NOMO-1 treated with DMSO at 0.1 percent for 48 hours (cell line): ENCODE measurements around the gene LSMEM2.
"Not testable (repeated sequence)": the region's sequence is repeated elsewhere in the genome, so short reads cannot be mapped to it uniquely, and the experiment has no call there.

Source experiments
- DNase-seq: peaks from one replicate; lab custom pipeline; 2025; ENCODE audit not compliant: unreplicated experiment; lab: John Stamatoyannopoulos, UW

LSMEM2 gene

GRCh38 chr3:50278880-50279224 lies at the start of gene LSMEM2:
LSMEM2 (plus strand) TSS chr3:50279087; CDS start chr3:50279114, 27 bp downstream.
- no peak for DNase-seq

DNA sequence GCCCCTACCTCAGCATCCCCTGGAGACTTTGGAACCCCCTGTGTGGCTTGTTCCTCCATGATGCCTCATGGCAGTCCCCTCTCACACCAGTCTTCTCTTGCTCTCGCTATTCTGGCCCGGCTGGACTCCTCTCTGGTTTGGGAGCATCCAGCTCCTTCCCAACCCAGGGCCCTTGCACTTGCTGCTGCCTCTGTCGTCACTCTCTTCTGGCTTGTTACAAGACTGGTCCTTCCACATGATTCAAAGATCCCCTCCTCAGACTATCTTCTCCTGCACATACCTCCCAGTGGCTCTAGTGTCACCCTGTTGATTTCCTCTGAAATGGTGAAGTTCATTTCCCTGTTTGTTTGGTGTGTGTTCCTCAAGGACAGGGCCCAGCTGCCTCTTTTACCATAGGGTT lies 49.4 kb upstream of the LSMEM2 start:
- no peak for DNase-seq

DNA sequence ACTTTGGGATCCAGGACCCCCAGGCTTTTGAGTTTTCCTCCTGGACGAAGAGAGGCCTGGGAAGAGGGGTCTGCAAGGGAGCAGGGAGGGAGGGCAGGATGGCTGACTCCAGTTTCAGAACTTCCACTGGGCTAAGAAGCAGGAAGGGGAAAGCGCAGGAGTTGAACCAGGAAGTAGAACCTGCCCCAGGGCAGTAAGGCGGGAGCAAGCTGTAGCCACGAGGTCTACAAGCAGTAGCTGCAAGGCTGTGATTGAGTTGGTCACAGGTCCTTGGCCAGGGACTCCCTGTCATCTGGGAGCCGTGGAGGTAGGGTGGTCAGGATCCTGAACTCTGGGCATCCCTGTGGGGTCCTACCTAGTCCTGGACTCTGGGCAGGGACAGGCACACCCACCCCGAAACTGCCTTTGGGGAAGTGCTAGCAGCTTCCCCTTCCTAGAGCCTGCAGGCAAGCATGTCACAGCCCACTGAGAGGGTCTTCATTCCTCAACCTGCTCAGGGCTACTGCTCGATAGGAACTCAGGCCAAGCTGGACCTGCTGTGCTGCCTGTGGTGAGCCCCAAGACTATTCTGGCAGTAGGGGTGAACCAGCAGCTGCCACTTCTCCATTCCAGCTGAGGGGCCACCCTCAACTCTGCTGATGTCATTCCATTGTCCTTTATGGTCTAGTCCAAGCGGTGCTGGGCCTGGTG lies 48.6 kb upstream of the LSMEM2 start:
- DNase-seq, result peak; percentile 78

DNA sequence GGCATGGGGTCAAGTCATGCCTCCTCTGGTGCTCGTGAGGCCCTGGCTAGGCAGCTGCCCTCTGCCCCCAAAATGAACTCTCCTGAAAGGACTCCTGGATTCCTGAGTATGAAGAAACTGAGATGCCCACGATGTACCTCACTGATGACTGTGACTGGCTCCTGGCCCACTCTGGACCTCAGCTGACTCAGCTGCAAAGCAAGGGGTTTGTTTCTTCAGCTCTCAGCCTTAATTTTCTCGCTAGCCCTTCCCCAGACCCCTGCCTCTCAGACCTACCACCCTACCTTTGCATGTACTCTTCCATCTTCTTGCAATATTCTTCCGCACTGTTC lies 48.1 kb upstream of the LSMEM2 start:
- DNase-seq, result no peak

GRCh38 chr3:50231581-50231980 lies 47.3 kb upstream of the LSMEM2 start:
- no peak for DNase-seq

DNA sequence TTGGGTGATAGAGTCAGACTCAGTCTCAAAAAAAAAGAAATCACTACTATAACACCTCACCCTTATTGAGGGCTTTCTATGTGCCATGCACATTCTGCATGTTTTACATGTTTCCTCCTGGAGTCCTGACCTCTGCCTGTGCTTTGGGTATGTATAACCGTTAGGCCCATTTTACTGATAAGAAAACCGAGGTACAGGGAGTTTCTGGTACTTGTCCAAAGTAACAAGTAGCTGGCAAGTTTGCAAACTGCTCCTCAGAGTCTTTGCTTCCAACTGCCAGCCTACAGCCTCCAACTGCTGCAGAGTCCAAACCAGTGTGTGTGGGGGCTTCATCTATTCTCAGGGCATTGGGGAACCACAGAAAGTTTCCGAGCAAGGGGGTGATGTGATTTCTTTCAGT lies 46.6 kb upstream of the LSMEM2 start:
- DNase-seq, result no peak

DNA sequence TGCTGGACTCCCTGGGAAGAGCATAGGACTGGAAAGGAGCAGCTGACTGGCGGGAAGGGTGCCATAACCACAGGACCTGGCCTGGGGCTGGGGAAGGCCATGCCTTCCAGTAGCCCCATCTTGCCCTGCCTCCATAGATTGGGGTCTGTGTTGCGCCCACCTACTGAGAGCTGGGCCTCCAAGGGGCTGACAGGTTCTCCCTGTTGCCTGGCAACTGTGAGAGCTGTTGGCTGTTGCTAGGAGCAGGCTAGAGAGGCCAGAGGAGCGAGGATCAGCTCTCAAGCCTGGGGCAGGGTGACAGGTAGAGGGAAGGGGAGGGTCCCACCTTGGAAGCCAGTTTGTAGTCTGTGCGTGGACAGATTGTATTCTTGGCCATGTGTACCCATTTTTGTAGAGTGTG lies 45.7 kb upstream of the LSMEM2 start:
- DNase-seq, result no peak

GRCh38 chr3:50235716-50236483 lies 43.0 kb upstream of the LSMEM2 start, which contains the start of gene GNAI2:
GNAI2 (plus strand) TSS chr3:50236204; CDS start chr3:50236336, 132 bp downstream.
- DNase-seq, result peak; percentile 99

DNA sequence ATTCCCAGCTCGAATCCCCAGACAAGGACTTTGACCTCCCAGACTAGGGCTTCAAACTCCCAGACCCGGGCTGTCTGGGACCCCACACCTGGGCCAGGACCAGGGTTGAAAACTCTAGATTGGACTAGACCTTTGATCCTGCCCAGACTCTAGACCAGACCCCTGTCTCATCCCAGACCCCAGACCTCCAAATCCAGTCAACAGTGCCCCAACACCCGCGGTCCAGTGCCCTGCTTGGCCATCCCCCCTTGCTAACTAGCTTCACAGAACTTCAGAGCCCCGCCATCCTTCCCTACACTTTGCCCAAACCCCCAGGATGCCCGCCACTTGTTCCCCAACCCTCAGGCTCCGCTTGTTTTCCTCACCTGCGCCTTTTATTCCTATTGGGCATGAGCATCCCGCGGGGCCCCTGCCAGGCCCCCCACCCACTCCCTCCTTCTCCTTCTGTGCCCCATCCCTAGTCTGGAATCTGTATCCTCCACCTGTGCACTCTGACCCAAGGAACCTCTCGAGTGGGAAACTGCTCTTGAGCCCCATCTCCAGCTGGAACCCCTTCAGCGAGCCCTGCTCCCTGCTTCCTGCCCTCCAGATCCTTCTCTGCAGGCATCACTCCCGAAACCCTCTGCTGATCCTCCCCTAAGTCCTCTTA lies 42.3 kb upstream of the LSMEM2 start:
- no peak for DNase-seq

DNA sequence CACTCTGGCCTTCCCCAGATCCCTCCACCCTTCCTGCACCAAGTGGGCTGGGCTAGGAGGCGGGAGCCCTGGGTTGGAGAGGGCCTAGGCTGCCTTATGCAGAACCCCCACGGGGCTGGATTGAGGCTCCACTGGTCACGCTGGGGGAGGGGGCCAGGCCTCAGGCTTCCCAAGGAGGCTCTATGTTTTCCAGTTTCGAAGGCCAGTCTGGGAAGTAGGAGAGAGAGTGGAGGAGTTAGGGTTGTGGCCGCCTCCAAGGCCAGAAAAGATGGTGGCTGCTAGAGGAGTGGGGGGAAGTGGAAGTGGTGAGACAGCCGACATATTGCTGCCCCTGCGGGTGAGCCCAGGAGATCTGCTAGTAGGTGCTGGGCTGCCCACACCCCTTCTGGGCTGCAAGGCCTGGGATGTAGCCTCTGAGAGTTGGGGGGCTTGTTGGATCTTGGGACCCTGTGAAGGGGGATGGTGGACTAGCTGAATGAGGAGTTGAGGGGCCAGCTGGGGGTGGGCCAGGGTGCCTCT lies 41.7 kb upstream of the LSMEM2 start:
- DNase-seq, result peak; percentile 51

DNA sequence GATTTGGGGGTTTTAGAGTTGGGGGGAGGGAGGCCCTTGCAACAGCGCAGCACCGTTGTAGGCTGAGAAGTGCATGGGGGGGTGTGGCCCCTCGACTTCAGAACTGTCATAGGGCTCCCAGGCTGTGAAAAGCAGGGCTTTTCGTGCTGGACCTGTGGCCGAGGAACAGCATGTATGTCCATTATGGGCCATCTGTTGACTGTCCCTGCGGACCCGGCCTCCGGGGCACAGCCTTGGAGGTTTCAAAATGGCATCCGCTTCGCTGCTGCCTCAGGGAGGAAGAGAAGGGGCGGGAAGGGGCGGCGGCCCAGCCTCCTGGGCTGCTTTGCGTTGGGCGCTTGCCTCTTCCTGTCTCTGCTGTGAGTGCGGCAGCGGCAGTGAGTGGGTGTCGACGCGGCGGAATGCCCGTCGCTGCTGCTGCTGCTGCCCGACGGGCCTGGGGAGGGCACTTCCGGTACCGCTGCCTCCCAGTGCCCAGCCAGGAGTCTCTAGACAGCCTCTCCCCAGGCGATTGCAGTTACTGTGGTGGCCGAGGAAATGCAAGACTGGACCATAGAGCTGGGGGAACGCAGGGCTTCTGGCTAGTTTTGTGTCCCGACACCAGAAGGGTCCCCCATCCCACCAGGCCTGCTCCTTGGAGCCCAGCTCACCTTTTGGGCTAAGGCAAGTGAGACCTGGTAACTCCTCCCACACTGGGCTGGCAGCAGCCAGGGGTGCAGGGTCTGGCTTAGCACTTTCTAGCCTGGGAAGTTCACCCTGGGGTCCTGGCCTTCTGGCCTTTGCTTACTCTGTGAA lies 40.9 kb upstream of the LSMEM2 start:
- peak; percentile 86 for DNase-seq

DNA sequence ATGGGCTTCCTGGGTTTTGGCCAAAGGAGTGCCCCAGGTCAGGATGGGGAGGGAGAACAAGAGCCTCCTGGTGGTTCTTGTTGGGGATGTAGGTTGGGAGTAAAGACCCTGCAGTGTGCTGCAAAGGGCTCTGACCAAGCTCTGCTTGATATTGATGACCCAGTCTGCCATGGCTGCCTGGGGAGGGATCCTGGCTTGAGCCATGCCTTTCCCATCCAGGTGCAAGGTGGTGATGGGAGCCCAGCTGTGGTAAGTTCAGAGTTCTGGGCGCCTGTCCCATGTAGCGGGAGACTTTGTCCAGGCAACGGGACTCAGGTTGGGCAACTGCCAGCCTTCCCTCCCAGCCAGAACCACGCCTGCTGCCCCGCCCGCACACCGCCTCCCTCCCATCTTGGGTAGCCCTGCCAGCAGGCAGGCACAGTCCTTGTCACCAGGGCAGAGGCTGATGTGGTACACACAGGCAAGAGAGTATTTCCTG lies 40.3 kb upstream of the LSMEM2 start:
- no peak for DNase-seq

GRCh38 chr3:50239649-50240048 lies 39.2 kb upstream of the LSMEM2 start:
- DNase-seq, result no peak

DNA sequence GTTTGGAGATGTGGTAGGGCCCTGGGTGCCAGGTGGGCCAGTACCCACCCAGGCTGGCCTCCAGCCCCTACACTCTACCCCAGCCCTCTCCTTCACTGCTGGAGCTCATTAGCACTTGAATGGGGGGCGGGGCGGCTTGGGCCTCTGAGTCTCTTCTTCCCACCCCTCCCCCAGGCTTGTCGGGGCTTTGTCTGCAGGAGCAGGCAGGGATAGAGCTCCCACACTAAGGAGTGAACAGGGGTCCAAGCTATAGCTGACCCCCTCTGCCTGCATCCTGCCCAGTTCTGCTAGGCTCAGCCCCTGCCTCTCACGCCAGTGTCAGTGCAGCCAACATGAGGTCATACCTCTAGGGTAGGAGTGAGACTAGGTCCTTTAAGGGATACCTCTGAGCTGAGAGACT lies 37.7 kb upstream of the LSMEM2 start:
- DNase-seq, result no peak

DNA sequence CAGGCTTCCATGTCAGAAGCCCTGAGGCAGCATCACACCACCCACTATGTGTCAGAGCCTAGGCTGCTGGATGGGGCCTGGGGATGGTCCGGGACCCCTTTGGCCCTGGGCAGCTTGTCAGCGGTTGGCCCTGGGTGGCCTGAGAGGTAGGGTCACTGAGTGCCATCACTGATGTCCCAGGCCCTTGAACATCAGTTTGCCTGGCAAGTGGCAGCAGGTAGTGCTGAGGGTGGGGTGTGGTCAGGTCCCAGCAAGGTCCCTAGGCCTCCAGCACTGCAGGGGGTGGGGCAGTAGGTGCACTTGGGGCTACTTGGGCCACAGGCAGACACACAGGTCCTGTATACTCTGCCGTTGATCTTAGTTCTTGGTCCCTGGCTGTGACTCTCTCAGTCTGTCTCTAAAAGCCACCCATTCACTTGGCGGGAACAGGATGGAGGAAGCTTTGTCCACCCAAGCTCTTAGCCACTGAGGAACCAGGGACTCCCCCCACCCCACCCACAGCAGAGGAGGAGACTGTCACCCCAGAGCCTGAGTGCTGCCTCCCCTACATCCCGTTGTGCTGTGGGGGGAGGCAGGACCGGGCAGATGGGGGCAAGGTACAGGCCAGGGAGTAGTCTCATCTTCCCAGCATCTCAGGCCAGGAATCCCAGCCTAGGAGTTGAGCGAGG lies 37.0 kb upstream of the LSMEM2 start:
- no peak for DNase-seq

DNA sequence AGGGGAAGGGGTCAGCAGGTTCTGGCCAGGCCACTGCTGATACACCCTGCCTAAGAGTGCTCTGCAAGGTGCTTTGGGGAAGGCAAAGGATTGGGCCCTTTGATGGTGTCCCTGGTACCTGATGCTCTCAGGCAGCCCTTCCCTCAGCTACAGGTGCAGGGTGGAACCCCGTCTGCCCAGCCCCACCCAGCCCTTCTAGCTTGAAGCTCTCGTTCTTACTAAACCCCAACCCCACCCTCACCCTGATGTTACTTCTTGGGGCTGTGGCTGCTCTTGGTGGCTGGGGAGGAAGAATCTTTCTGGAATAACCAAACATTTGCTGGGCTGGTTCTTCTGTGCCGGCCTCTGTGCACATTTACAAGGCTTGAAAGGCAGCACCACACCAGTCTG lies 36.5 kb upstream of the LSMEM2 start:
- no peak for DNase-seq

GRCh38 chr3:50242851-50243542 lies 35.9 kb upstream of the LSMEM2 start:
- peak; percentile 95 for DNase-seq

- DNase-seq, result no peak
Measured at GRCh38 chr3:50243543-50243895, 35.4 kb upstream of the LSMEM2 start.

DNA sequence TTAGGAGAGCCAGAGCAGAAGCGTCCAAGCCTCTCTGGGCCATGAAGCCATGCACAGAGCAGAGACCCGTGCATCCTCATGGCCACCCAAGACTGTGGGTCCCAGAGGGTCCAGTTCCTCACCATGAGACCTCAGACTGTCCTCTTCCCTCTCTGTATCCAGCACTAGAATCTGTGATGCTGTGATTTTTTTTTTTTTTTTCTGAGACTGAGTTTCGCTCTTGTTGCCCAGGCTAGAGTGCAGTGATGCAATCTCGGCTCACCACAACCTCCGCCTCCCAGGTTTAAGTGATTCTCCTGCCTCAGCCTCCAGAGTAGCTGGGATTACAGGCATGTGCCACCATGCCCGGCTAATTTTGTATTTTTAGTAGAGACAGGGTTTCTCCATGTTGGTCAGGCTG lies 34.1 kb upstream of the LSMEM2 start:
- DNase-seq, result not testable (repeated sequence)

DNA sequence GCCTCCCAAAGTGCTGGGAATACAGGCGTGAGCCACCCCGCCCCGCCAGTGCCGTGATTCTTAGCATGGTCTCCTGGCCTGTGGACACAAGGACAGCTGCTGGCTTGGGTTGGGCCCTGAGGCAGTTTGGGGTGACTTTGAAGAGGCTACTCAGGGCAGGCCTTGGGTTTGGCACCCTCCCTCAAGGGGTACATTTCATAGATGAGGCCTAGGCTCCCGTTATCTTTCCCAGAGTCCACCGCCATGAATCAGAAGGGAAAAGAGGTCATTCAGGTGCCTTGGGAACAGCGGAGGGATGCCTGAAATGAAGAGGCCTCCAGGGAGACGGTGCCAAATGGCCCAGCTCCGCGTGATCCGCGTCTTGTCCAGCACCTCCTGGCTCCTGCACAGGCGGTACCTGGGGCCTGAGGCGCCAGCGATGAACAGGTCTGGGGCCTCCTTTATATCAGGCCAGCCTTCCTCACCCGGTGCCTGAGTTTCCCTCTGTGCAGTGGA lies 33.6 kb upstream of the LSMEM2 start:
- DNase-seq, result no peak
